ENCODE data around the gene GUCY1A1.

GRCh38 chr4:155646001-155646400 is 20.6 kb upstream of the GUCY1A1 start:
- TF ChIP-seq POLR2A (IDR thresholded peaks at IDR 0.05): no peak
- TF ChIP-seq, protein P1, sequence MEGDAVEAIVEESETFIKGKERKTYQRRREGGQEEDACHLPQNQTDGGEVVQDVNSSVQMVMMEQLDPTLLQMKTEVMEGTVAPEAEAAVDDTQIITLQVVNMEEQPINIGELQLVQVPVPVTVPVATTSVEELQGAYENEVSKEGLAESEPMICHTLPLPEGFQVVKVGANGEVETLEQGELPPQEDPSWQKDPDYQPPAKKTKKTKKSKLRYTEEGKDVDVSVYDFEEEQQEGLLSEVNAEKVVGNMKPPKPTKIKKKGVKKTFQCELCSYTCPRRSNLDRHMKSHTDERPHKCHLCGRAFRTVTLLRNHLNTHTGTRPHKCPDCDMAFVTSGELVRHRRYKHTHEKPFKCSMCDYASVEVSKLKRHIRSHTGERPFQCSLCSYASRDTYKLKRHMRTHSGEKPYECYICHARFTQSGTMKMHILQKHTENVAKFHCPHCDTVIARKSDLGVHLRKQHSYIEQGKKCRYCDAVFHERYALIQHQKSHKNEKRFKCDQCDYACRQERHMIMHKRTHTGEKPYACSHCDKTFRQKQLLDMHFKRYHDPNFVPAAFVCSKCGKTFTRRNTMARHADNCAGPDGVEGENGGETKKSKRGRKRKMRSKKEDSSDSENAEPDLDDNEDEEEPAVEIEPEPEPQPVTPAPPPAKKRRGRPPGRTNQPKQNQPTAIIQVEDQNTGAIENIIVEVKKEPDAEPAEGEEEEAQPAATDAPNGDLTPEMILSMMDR (IDR thresholded peaks at IDR 0.05): no peak
